Neuronal stem cell (in vitro differentiated cells): ENCODE data around the gene ANO7.
"Not testable (repeated sequence)": the region's sequence is repeated elsewhere in the genome, so short reads cannot be mapped to it uniquely, and the experiment has no call there.

Source experiments
- DNase-seq: peaks from one replicate; pipeline ENCODE4 v3.0.0-alpha.2; 2013; ENCODE audit warnings: low spot score
- H2AFZ ChIP-seq: one replicate; pipeline ENCODE4 v1.6.1; 2013; ENCODE audit warnings: mild to moderate bottlenecking, low read length, inconsistent platforms
- H2AK5ac ChIP-seq: 2 replicates; pipeline ENCODE4 v1.6.1; 2013; ENCODE audit warnings: low read depth, mild to moderate bottlenecking, inconsistent platforms, low read length, moderate library complexity, mixed read lengths
- H2BK120ac ChIP-seq: 2 replicates; pipeline ENCODE4 v1.6.1; 2013; ENCODE audit warnings: low read depth, mild to moderate bottlenecking, inconsistent platforms, low read length, moderate library complexity, mixed read lengths
- H2BK12ac ChIP-seq: one replicate; pipeline ENCODE4 v1.6.1; 2013; ENCODE audit warnings: low read length, inconsistent platforms
- H2BK15ac ChIP-seq: 2 replicates; pipeline ENCODE4 v1.6.1; 2013; ENCODE audit warnings: mild to moderate bottlenecking, low read length, inconsistent platforms, mixed read lengths
- H2BK5ac ChIP-seq: one replicate; pipeline ENCODE4 v1.6.1; 2013; ENCODE audit warnings: inconsistent platforms, mild to moderate bottlenecking, low read length, moderate library complexity
- H3K14ac ChIP-seq: one replicate; pipeline ENCODE4 v1.6.1; 2013; ENCODE audit warnings: low read length, inconsistent platforms
- H3K18ac ChIP-seq: 2 replicates; pipeline ENCODE4 v1.6.1; 2013; ENCODE audit warnings: low read length, inconsistent platforms
- H3K23ac ChIP-seq: 2 replicates; pipeline ENCODE4 v1.6.1; 2013; ENCODE audit warnings: low read depth, mild to moderate bottlenecking, mixed read lengths, low read length, inconsistent platforms; ENCODE audit not compliant: poor library complexity
- H3K27ac ChIP-seq: replicated peaks from 3 replicates; pipeline ENCODE4 v1.5.1; 2013; ENCODE audit warnings: low read length, inconsistent platforms
- H3K27me3 ChIP-seq, 3 experiments: 2 replicates each; pipeline ENCODE4 v1.6.1; 2013; ENCODE audit warnings: low read length in 3 of 3, mild to moderate bottlenecking in 2 of 3, inconsistent platforms in 1 of 3, low read depth in 1 of 3, mixed read lengths in 1 of 3, moderate library complexity in 1 of 3; ENCODE audit not compliant: control insufficient read depth in 3 of 3, insufficient read depth in 3 of 3
- H3K36me3 ChIP-seq, 2 donors: replicated peaks in 1 of 2; 2 replicates each; pipeline ENCODE4 v1.6.1; 2013; ENCODE audit warnings: low read length in 2 of 2; ENCODE audit not compliant: control insufficient read depth in 2 of 2, insufficient read depth in 2 of 2
- H3K4ac ChIP-seq: 2 replicates; pipeline ENCODE4 v1.6.1; 2013; ENCODE audit warnings: inconsistent platforms, mild to moderate bottlenecking, low read length, moderate library complexity
- H3K4me1 ChIP-seq, 2 donors: 1 replicate in 1 of 2; 2 replicates in 1 of 2; pipeline ENCODE4 v1.6.1; 2013; ENCODE audit warnings: low read length in 2 of 2, low read depth in 1 of 2; ENCODE audit not compliant: control insufficient read depth in 2 of 2, insufficient read depth in 1 of 2
- H3K4me2 ChIP-seq: one replicate; pipeline ENCODE4 v1.6.1; 2013; ENCODE audit warnings: mild to moderate bottlenecking, low read length, inconsistent platforms; ENCODE audit not compliant: insufficient read depth, poor library complexity, severe bottlenecking
- H3K4me3 ChIP-seq, 2 donors: 2 replicates each; pipeline ENCODE4 v1.5.1; 2013; ENCODE audit warnings: low read length in 2 of 2, mild to moderate bottlenecking in 2 of 2, inconsistent platforms in 1 of 2, moderate library complexity in 1 of 2
- H3K79me1 ChIP-seq: one replicate; pipeline ENCODE4 v1.6.1; 2013; ENCODE audit warnings: low read depth, mild to moderate bottlenecking, inconsistent platforms, low read length, moderate library complexity
- H3K9ac ChIP-seq: one replicate; pipeline ENCODE4 v1.6.1; 2013; ENCODE audit warnings: mild to moderate bottlenecking, low read depth, low read length, inconsistent platforms; ENCODE audit not compliant: poor library complexity
- H3K9me3 ChIP-seq, 2 donors: replicated peaks in 1 of 2; 2 replicates each; pipeline versions ENCODE3 to v1.6.1; 2013; ENCODE audit warnings: low read length in 2 of 2, mild to moderate bottlenecking in 2 of 2, inconsistent platforms in 1 of 2, low read depth in 1 of 2, mixed read lengths in 1 of 2, moderate library complexity in 1 of 2; ENCODE audit not compliant: control insufficient read depth in 2 of 2, insufficient read depth in 1 of 2
- H4K8ac ChIP-seq: one replicate; pipeline ENCODE4 v1.6.1; 2013; ENCODE audit warnings: low read depth, mild to moderate bottlenecking, inconsistent platforms, low read length, moderate library complexity
- H4K91ac ChIP-seq: one replicate; pipeline ENCODE4 v1.6.1; 2013; ENCODE audit warnings: low read length, low read depth, mild to moderate bottlenecking, inconsistent platforms; ENCODE audit not compliant: poor library complexity
- WGBS, 2 donors: extraction: QIAGEN DNeasy Blood & Tissue Kit; methylation state at CpG; one replicate each; pipeline ENCODE4 v1.1.7; 2013; ENCODE audit warnings: missing lambda C conversion rate in 2 of 2, mixed read lengths in 1 of 2; ENCODE audit not compliant: insufficient read length in 2 of 2, insufficient replicate concordance in 1 of 2; ENCODE audit errors: extremely low coverage in 2 of 2; 5-methylcytosine and 5-hydroxymethylcytosine counted together

The ANO7 gene

DNA sequence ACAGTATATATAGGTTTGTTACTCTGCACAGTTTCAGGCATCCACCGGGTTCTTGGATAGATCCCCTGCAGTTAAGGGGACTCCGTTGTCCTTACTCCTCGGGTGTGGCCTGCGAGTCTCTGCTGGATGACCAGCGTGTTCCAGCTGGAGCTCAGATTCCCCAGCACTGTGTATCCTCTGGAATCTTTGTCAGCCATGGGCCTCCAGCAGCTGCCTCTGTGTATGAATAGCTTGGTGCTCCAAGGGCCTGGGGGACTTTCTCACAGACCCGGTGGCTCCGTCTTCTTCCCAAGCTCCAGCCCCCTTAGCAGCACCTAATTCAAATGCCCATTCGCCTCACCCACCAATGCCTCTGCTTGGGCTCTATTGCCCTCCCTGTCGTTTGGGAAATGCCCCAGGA is 6.3 kb downstream of the ANO7 start:
- H2BK120ac ChIP-seq: no peak overlapping the region
- WGBS, 2 donors: no CpG with 5 or more reads among the region's 9 CpGs
- H2BK12ac ChIP-seq: no peak overlapping the region
- no peak overlapping the region for H2AFZ ChIP-seq
- no peak overlapping the region for H3K4me2 ChIP-seq
- no peaks in the 10 kb centered on the region for H3K79me1 ChIP-seq
- H4K8ac ChIP-seq: no peak overlapping the region
- H2AK5ac ChIP-seq: no peak overlapping the region
- H3K9me3 ChIP-seq: no peaks in the 10 kb centered on the region
- H3K4me1 ChIP-seq: peaks cover 0 to 2% of the 10 kb centered on the region in 2 donors
- no peak overlapping the region for H3K18ac ChIP-seq
- no peak overlapping the region for H2BK15ac ChIP-seq
- no peak overlapping the region for H3K14ac ChIP-seq
- H2BK5ac ChIP-seq: no peak overlapping the region
- no peak overlapping the region for H4K91ac ChIP-seq
- no peak overlapping the region for H3K27ac ChIP-seq
- H3K27me3 ChIP-seq: peaks cover 0 to 30% (median 0%) of the 10 kb centered on the region in 3 experiments
- H3K4ac ChIP-seq: no peak overlapping the region
- H3K4me3 ChIP-seq: no peak overlapping the region
- DNase-seq: no peak
- no peak overlapping the region for H3K23ac ChIP-seq
- H3K36me3 ChIP-seq: no peaks in the 10 kb centered on the region
- no peak overlapping the region for H3K9ac ChIP-seq

DNA sequence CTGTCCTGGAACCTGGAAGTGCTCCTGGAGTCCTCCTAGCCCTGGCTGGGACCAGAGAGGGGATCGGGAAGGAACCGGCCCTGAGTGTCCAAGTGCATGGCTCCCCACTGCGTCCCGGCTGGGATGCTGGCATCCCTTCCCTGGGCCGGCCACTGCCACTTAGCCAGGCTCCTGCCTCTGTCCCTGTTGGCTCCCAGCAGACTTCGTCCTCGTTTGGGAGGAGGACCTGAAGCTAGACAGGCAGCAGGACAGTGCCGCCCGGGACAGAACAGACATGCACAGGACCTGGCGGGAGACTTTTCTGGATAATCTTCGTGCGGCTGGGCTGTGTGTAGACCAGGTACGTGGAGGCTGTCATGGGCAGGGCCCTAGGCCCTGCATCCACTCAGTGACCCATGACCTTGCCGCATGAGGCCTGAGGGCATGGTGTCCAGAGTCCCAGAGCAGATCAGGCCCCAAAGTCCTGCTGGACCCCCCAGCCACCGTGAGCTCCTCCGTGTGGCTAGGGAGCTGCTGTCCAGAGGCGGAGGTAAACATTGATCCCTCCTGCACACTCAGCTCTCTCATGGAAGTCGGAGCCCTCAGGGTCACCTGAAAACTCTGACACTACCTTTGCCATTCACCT is 7.1 kb downstream of the ANO7 start:
- Histone ChIP-seq H4K8ac (peak overlapping the region; percentile 4), H2BK5ac (no peak overlapping the region), H2BK12ac (peak overlapping the region; percentile 24), H3K79me1 (no peaks in the 10 kb centered on the region), H3K9ac (no peak overlapping the region), H2AFZ (no peak overlapping the region), H3K14ac (no peak overlapping the region), H3K4me3 (no peak overlapping the region), H3K23ac (no peak overlapping the region), H3K27ac (no peak overlapping the region), H3K4ac (no peak overlapping the region), H2AK5ac (no peak overlapping the region), H3K4me2 (no peak overlapping the region), H2BK15ac (no peak overlapping the region), H3K18ac (peak overlapping the region; percentile 12), H3K4me1 (peaks cover 0 to 2% of the 10 kb centered on the region in 2 donors), H2BK120ac (no peak overlapping the region), H3K36me3 (no peaks in the 10 kb centered on the region), H3K27me3 (peaks cover 0 to 33% (median 0%) of the 10 kb centered on the region in 3 experiments), H4K91ac (no peak overlapping the region), H3K9me3 (no peaks in the 10 kb centered on the region)
- DNase-seq: no peak
- WGBS, 2 donors: no CpG with 5 or more reads among the region's 18 CpGs

DNA sequence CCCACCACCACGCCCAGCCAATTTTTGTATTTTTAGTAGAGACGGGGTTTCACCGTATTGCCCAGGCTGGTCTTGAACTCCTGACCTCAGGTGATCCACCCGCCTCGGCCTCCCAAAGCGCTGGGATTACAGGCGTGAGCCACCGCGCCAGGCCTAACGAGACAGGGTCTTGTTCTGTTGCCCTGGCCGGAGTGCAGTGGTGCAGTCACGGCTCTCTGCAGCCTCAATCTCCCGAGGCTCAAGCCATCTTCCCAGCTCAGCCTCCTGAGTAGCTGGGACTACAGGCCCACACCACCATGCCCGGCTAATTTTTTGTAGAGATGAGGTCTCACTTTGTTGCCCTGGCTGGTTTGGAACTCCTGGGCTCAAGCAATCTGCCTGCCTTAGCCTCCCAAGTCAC is 8.8 kb downstream of the ANO7 start:
- H3K79me1 ChIP-seq, DNase-seq, H2BK120ac ChIP-seq, H2BK5ac ChIP-seq, H3K4ac ChIP-seq, H4K8ac ChIP-seq, H4K91ac ChIP-seq, H2BK12ac ChIP-seq, H2AK5ac ChIP-seq, H3K4me3 ChIP-seq, H3K9me3 ChIP-seq, H3K27ac ChIP-seq, H3K36me3 ChIP-seq, H3K23ac ChIP-seq, H3K9ac ChIP-seq, H2AFZ ChIP-seq, H3K18ac ChIP-seq, H3K14ac ChIP-seq, H3K4me2 ChIP-seq, H2BK15ac ChIP-seq, H3K4me1 ChIP-seq: not testable (repeated sequence)
- no CpG with 5 or more reads among the region's 14 CpGs for WGBS, 2 donors
- peaks cover 0 to 40% (median 0%) of the 10 kb centered on the region in 3 experiments for H3K27me3 ChIP-seq

DNA sequence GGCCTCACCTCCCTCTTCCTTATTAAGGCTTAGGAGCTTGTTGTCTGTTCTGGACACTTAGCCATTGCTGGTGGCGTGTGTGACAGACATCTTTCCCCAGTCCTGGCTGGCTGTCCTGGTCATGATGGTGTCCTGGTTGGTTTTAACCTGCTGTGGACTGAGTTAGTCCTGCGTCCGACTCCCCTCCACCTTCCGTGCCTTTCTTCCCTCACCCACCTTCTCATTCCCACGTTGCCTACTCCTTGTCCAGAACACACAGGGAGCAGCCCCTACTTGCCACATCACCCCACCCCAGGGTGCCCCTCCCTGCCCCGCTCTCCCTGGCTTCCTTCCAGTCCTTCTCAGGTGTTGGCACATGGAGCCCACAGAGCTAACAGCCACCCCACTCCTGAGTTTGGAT is 9.5 kb downstream of the ANO7 start:
- WGBS, 2 donors: no CpG with 5 or more reads among the region's 6 CpGs

More for the DNA sequence above, 9.5 kb downstream of the ANO7 start:
- H3K4me2 ChIP-seq: no peak overlapping the region
- H3K4me3 ChIP-seq: no peak overlapping the region
- no peak overlapping the region for H2BK15ac ChIP-seq
- peaks cover 0 to 2% of the 10 kb centered on the region in 2 donors for H3K4me1 ChIP-seq
- no peak overlapping the region for H3K18ac ChIP-seq
- peaks cover 0 to 40% (median 0%) of the 10 kb centered on the region in 3 experiments for H3K27me3 ChIP-seq
- no peaks in the 10 kb centered on the region for H3K9me3 ChIP-seq
- H4K91ac ChIP-seq: no peak overlapping the region
- H3K79me1 ChIP-seq: no peaks in the 10 kb centered on the region
- H2BK120ac ChIP-seq: no peak overlapping the region
- no peak overlapping the region for H3K23ac ChIP-seq
- H2AFZ ChIP-seq: no peak overlapping the region
- no peak overlapping the region for H3K9ac ChIP-seq
- H3K27ac ChIP-seq: no peak overlapping the region
- H4K8ac ChIP-seq: no peak overlapping the region
- no peak overlapping the region for H2AK5ac ChIP-seq
- no peak overlapping the region for H3K4ac ChIP-seq
- H2BK12ac ChIP-seq: no peak overlapping the region
- H2BK5ac ChIP-seq: no peak overlapping the region
- no peak overlapping the region for H3K14ac ChIP-seq
- no peak for DNase-seq
- no peaks in the 10 kb centered on the region for H3K36me3 ChIP-seq
